EH (cell line): ENCODE measurements around the gene ITGAV.

Experiments
- DNase-seq: peaks from one replicate; pipeline ENCODE4 v3.0.0-alpha.2; 2015; ENCODE audit warnings: low read depth

The ITGAV gene

GRCh38 chr2:186575302-186575701 lies 14.6 kb upstream of the ITGAV start:
- peak; percentile 99 for DNase-seq

GRCh38 chr2:186575856-186576255 lies 14.0 kb upstream of the ITGAV start:
- DNase-seq = no peak

- peak; percentile 58 for DNase-seq
Measured at GRCh38 chr2:186576614-186577013, 13.2 kb upstream of the ITGAV start.

- DNase-seq = no peak
Measured at GRCh38 chr2:186582698-186583097, 7.2 kb upstream of the ITGAV start.

- DNase-seq = no peak
Measured at GRCh38 chr2:186584053-186584452, 5.8 kb upstream of the ITGAV start.

- no peak for DNase-seq
Measured at GRCh38 chr2:186588421-186588820, 1.4 kb upstream of the ITGAV start.

GRCh38 chr2:186588940-186589611 lies 780 bp upstream of the ITGAV start:
- no peak for DNase-seq

GRCh38 chr2:186590350-186590758 lies 498 bp downstream of the ITGAV start:
- no peak for DNase-seq

GRCh38 chr2:186590759-186591505 lies 1.1 kb downstream of the ITGAV start:
- peak; percentile 60 for DNase-seq

GRCh38 chr2:186591506-186591890 lies 1.6 kb downstream of the ITGAV start:
- DNase-seq = no peak

GRCh38 chr2:186592137-186592875 lies 2.5 kb downstream of the ITGAV start:
- no peak for DNase-seq

- no peak for DNase-seq
Measured at GRCh38 chr2:186593523-186593922, 3.7 kb downstream of the ITGAV start.

- DNase-seq = no peak
Measured at GRCh38 chr2:186594001-186594722, 4.3 kb downstream of the ITGAV start.

- DNase-seq = peak; percentile 52
Measured at GRCh38 chr2:186595219-186595618, 5.4 kb downstream of the ITGAV start.

- no peak for DNase-seq
Measured at GRCh38 chr2:186599186-186599778, 9.4 kb downstream of the ITGAV start.

GRCh38 chr2:186603286-186603685 lies 13.4 kb downstream of the ITGAV start:
- DNase-seq = peak; percentile 62

GRCh38 chr2:186605041-186605440 lies 15.2 kb downstream of the ITGAV start:
- DNase-seq = peak; percentile 58

- DNase-seq = peak; percentile 39
Measured at GRCh38 chr2:186607660-186608324, 17.9 kb downstream of the ITGAV start.

GRCh38 chr2:186610785-186611184 lies 20.9 kb downstream of the ITGAV start:
- DNase-seq = no peak

GRCh38 chr2:186611526-186611925 lies 21.7 kb downstream of the ITGAV start:
- DNase-seq = no peak

- no peak for DNase-seq
Measured at GRCh38 chr2:186612026-186612425, 22.2 kb downstream of the ITGAV start.
